ES-I3 (cell line): ENCODE measurements around the gene TMC1.
"Not testable (repeated sequence)": the region's sequence is repeated elsewhere in the genome, so short reads cannot be mapped to it uniquely, and the experiment has no call there.

Experiments used
- H3K36me3 ChIP-seq: 2 replicates; pipeline ENCODE4 v1.6.1; 2013; ENCODE audit warnings: mild to moderate bottlenecking, low read length, control low read depth, moderate library complexity; ENCODE audit not compliant: insufficient read depth
- H3K4me1 ChIP-seq: 2 replicates; pipeline ENCODE4 v1.6.1; 2013; ENCODE audit warnings: mild to moderate bottlenecking, control low read depth, low read length; ENCODE audit not compliant: insufficient read depth
- H3K9ac ChIP-seq: 2 replicates; pipeline ENCODE4 v1.6.1; 2013; ENCODE audit warnings: low read depth, mild to moderate bottlenecking, low read length, moderate library complexity
- H3K9me3 ChIP-seq: 2 replicates; pipeline ENCODE4 v1.6.1; 2013; ENCODE audit warnings: mild to moderate bottlenecking, low read length, moderate library complexity; ENCODE audit not compliant: control insufficient read depth, insufficient read depth

Gene TMC1

DNA sequence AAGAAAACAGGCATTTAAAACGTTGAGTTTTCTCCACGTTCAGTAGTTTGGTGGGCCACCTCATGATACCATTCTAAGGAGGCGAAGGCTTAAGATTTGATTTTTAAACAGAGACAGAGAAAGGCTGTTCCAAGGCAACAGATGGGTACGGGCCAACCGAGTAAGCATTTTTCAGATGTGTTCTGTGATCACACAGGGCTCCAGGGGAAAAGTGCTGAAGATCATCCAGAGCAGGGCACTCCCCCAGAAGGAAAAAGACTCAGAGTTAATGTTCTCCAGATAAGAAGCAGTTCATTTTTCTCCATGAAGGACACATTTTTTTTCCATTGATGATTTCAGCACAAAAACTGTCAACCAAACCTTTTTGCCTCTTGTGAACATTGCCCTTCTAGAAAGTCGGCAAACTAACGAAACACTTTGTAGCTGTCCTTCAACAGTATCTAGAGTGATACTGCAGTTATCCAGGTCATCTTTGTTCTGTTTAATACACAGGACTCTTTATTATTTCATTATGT is 292.7 kb downstream of the TMC1 start:
- Histone ChIP-seq H3K36me3 (no peaks in the 10 kb centered on the region), H3K4me1 (no peaks in the 10 kb centered on the region), H3K9ac (no peak overlapping the region), H3K9me3 (no peaks in the 10 kb centered on the region)

DNA sequence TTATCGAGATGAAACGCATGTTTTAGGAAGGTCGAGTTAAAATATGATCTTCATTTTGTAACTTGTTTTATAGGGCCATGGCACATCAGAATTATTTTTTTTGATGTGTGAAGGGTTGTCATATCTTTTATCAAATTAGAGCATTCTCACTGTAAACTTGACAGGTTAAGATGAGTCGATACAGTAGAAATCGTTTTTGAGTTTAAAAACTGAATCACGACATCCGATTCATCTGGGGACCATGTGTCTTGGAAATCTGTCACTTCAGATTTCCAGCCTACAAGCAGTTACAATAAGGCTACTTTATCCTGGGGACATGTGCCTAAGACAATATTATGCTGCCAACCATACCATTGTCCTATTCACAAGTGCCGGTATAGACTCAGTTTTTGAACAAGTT is 295.3 kb downstream of the TMC1 start:
- Histone ChIP-seq H3K9ac (no peak overlapping the region), H3K4me1 (no peaks in the 10 kb centered on the region), H3K36me3 (no peaks in the 10 kb centered on the region), H3K9me3 (no peaks in the 10 kb centered on the region)

DNA sequence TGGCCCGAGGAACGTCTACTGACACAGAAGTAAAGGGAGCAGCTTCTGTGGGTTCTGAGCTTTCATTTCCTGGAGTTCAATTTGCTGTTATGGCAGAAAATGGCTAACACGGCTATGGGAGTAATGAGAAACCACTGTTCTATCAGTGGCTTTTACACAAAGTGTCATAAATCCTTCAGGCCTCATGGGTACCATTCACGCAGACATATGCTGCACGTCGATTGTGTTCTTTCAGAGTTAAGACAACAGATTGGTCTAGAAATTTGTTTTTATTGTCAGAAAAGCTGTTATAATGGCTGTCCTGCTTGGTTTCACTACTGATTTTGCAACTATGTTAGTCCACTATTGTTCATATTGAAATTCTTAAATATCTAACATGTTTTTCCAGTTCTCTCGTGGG is 296.0 kb downstream of the TMC1 start:
- Histone ChIP-seq H3K36me3 (no peaks in the 10 kb centered on the region), H3K9me3 (no peaks in the 10 kb centered on the region), H3K4me1 (0 out of 2 replicates have a peak, but pooled peaks cover 3% of the 10 kb centered on the region), H3K9ac (no peak overlapping the region)

DNA sequence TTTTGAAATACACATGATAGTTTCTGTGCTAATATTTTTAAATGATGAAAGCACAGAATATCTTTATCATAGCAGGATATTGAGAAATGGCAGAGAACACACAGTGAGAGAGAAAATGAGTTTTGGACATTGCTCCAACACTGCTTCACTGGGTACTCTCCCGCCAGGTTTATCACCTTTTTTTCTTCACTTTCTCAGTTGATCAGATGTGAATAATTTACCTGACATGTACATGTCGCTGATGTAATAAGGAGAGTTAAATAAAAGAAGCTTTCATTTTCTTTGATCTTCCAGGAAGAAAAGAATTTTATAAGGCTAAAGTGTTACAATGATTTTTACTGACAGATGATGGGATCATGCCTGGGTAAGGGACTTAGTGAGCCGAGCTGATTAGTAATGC is 297.0 kb downstream of the TMC1 start:
- Histone ChIP-seq H3K36me3 (no peaks in the 10 kb centered on the region), H3K4me1 (0 out of 2 replicates have a peak, but pooled peaks cover 3% of the 10 kb centered on the region), H3K9me3 (no peaks in the 10 kb centered on the region), H3K9ac (no peak overlapping the region)

DNA sequence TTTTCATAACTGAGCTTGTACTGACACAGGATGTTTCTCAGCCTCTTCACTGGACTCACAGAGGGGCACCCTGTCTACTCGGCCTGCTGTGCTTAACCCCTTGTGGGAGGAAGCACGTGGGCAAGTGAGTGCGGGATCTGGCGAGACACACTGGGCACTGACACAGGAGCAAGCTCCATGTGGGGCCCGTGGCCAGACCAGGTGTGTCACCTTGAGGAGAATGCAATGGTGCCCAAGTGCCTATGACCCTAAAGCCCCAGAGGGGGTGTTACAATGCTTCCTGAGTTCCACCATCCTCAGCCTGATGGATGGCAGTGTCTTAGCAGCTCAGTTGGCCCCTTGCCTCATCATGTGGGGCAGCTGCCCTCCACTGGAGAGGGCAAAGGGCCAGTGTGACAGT is 302.6 kb downstream of the TMC1 start:
- no peaks in the 10 kb centered on the region for H3K9me3 ChIP-seq

DNA sequence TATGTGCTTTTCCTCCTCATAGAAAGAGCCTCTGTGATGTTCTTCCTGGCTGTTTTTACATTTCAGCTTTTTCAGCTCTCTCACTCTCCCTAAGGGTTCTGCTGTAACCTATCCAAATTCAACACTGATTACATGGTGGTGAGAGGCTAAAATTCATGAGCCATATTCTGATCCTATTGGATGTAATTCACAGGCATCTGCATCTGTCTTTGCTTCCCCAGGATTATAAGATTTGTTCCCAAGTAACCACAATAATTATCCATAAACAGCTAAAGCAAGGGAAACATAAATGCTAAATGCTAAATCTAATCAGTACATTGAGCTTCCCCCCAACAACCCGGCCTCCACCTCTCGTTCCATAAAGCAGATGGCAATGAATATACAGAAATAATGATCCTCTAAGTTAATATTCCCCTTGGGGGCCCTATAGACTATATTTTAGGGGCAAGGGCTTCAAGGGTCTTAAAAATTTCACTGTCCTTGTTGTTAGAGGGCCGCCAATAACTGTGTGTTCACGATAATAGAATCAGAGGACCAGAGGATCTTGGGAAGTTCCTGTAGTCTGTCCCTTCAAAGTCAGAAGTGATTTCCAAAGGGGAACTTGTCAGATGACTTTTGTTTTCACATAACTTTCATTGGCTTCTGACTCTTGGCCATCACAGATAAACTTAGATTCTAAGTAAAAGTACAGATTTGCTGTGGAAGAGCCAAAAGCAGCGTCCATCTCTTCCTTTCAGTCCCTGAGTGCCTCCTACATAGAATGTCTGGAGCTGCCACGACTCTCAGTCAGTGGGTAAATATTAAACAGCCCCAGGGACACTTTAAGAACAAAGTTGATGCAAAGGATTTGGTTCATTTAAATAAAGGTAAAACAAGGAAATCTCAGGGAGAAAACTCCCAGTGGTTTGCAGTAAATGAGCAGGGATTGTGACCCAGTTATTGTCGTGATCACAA is 305.9 kb downstream of the TMC1 start:
- H3K9me3 ChIP-seq: no peaks in the 10 kb centered on the region

More for the DNA sequence above, 302.6 kb downstream of the TMC1 start:
- Histone ChIP-seq H3K36me3 (no peaks in the 10 kb centered on the region), H3K9ac (no peak overlapping the region), H3K4me1 (0 out of 2 replicates have a peak, but pooled peaks cover 3% of the 10 kb centered on the region)

DNA sequence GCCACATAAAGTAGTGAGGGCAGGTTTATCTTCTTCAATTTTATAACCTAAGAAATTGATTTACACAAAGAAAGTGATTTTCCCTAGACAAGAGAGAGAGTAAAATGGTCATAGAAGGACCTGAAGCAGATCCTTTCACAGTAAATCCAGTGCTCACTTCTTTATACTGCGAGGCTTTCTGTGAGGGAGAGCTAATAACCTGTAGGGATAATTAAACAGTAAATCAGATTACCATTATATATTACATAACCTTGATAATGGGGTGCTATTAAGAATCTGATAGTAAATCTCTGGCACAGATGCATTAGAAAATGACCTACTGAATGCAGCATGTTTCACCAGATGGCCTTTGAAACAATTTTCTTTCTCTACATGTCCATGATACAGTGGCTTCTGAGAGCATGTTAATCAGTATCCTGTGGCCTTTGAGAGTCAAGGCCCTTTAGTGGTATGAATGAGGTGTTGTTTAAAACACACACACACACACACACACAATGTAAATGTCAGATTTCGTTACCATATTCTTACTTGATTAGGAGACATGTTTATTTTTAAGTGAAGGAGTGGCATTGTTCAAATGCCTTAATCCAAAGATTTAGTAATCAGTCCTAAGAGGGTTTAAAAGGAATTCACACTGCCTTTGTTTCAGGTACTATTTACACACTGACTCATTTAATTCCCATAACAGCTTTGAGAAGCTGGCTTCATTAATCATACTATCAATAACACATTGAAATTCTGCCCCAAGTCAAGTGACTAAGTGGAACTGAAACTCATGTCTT is 306.7 kb downstream of the TMC1 start:
- H3K9me3 ChIP-seq: no peaks in the 10 kb centered on the region
- no peak overlapping the region for H3K9ac ChIP-seq
- H3K4me1 ChIP-seq: no peaks in the 10 kb centered on the region
- no peaks in the 10 kb centered on the region for H3K36me3 ChIP-seq

More for the DNA sequence above, 305.9 kb downstream of the TMC1 start:
- no peaks in the 10 kb centered on the region for H3K36me3 ChIP-seq
- no peak overlapping the region for H3K9ac ChIP-seq
- 0 out of 2 replicates have a peak, but pooled peaks cover under 1% of the 10 kb centered on the region for H3K4me1 ChIP-seq

DNA sequence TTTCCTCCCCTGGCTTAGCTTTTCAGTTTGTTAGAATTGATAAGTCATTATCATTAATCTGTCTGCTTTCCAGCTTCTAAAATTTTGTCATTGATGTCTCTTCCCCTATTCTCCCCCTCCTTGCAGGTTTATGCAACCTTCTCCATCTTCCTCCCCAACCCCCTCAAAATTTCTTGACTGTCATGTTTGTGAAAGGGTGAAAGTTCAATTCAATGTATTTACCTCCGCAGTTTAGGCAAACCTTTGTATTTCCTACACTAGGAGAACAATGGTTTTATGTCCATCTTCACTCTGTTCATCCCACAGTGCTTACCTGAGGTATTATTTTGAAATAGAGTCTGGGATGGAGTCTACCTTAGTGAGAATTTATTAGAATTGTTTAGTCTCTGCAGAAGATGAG is 313.6 kb downstream of the TMC1 start:
- no peaks in the 10 kb centered on the region for H3K9me3 ChIP-seq
- H3K4me1 ChIP-seq: no peaks in the 10 kb centered on the region
- H3K36me3 ChIP-seq: no peaks in the 10 kb centered on the region
- no peak overlapping the region for H3K9ac ChIP-seq

DNA sequence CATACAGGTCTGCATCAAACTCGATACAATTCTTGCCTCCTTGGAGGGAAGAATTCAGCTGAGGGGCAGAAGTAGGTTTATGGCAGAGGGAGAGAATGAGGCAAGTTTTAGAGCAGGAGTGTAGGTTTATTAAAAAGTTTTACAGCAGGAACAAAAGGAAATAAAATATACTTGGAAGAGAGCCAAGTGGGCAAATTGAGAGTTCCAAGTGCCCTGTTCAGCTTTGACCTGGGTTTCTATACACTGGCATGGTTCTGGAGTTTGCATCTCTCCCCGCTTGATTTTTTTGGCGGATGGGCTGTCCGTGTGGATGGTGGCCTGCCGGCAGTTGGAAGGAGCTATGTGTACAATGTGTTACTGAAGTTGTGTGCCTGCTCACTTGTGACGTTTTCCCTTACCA is 315.4 kb downstream of the TMC1 start:
- Histone ChIP-seq H3K9me3 (no peaks in the 10 kb centered on the region), H3K36me3 (no peaks in the 10 kb centered on the region), H3K9ac (no peak overlapping the region), H3K4me1 (no peaks in the 10 kb centered on the region)

DNA sequence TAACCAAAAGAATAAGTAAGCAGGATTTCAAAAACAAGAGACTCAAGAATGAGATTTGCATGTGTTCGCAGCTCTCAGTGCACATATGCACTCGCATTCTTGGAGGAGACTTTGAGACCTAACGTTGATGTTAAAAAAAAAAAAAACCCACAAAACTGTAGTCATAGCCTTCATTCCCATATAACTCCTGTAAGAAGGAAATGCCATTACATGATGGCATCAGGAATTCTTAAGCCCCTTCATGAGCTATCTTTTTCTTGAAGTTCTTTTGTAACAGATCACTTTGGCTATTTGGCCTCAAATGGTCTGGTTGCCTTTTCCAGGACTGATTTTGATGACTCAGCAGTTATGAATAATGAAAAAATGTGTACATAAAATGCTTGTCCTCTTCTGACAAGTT is 317.7 kb downstream of the TMC1 start:
- Histone ChIP-seq H3K36me3 (no peaks in the 10 kb centered on the region), H3K9ac (no peak overlapping the region), H3K4me1 (no peaks in the 10 kb centered on the region), H3K9me3 (no peaks in the 10 kb centered on the region; the same call in 1 of the 2 replicates)

DNA sequence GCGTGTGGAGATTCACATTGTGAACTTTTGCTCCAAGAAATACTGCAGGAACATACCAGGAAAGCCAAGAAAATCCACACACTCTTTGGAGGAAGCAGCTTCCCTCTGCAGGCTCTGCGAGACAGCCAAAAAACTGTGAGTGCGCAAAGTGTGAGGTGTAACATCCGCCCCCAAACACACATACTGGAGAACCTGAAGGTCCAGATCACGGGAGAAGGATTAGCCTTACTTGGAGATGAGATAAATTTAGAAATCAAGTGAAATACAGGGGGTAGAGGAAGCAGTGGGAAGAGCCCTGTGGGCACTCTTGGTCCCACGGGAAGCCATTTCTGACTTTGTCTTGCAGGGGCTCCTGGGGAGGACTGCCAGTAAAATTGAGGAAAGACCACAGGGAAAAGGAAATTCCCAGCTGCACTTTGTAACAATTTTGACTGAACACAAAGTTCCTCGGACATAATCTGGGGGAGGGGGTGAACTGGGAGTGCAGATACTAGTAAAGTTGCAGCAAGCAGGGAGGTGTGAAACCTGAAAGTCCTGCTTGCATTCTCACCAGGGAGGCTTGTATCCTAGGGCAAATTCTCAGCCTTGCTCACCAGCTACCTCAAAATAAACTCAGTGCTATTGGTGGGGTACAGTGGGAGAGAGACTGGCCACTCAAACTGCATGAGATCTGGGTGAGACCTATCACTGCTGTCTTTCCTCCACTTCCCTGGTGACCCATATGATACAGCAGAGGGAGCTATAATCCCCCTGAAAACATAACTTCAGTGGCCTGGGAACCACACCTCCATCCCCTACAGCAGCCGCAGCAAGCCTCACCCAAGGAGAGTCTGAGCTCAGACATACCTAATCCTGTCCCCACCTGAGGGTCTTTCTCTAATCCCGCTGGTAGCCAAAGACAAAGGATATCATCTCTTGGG is 322.4 kb downstream of the TMC1 start:
- no peaks in the 10 kb centered on the region for H3K4me1 ChIP-seq
- H3K9me3 ChIP-seq: no peaks in the 10 kb centered on the region; the same call in 1 of the 2 replicates
- H3K36me3 ChIP-seq: no peaks in the 10 kb centered on the region
- no peak overlapping the region for H3K9ac ChIP-seq

DNA sequence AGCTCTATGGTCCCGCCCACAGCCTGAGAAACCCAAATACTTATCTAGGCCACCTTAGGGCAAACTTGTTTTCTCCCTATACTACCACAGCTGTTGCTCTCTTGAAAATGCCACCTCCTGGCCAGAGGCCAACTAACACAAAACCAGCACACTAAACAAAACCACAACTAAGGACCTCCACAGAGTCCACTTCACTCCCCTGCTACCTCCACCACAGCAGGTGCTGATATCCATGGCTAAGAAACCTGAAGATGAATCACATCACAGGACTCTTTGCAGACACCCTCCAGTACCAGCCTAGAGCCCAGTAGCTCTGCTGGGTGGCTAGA is 323.0 kb downstream of the TMC1 start:
- H3K9me3 ChIP-seq: no peaks in the 10 kb centered on the region; the same call in 1 of the 2 replicates
- no peaks in the 10 kb centered on the region for H3K4me1 ChIP-seq
- no peak overlapping the region for H3K9ac ChIP-seq

DNA sequence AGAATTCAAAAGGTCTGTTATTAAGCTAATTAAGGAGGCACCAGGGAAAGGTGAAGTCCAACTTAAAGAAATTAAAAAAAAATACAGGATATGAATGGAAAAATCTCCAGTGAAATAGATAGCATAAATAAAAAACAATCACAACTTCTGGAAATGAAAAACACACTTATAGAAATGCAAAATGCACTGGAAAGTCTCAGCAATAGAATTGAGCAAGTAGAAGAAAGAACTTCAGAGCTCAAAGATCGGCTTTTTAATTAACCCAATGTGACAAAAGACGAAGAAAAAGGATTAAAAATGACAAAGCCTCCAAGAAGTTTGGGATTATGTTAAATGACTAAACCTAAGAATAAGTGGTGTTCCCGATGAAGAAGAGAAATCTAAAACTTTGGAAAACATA is 323.6 kb downstream of the TMC1 start:
- not testable (repeated sequence) for H3K4me1 ChIP-seq, H3K9ac ChIP-seq, H3K9me3 ChIP-seq, H3K36me3 ChIP-seq

More for the DNA sequence above, 323.0 kb downstream of the TMC1 start:
- H3K36me3 ChIP-seq: no peaks in the 10 kb centered on the region

DNA sequence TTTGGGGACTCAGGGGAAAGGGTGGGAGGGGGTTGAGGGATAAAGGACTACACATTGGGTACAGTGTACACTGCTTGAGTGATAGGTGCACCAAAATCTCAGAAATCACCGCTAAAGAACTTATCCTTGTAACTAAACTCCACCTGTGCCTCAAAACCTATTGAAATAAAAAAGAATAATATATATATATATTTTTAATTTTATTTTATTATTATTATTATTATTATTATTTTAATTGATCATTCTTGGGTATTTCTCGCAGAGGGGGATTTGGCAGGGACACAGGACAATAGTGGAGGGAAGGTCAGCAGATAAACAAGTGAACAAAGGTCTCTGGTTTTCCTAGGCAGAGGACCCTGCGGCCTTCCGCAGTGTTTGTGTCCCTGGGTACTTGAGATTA is 328.8 kb downstream of the TMC1 start:
- not testable (repeated sequence) for H3K36me3 ChIP-seq

More for the DNA sequence above, 328.8 kb downstream of the TMC1 start:
- H3K9ac ChIP-seq, H3K9me3 ChIP-seq, H3K4me1 ChIP-seq: not testable (repeated sequence)
